IMR-90 (cell line): ENCODE data around the gene LAMA3. TPM values are rescaled to one million over a fixed set of nuclear protein-coding genes. Genes with fewer than 3 reads are reported as not detected.

Source experiments
- ATAC-seq: fragments of 200-7000 bp; cut with Tn5 transposase; 2 replicates; pipeline ENCODE4 v1.9.1; 2020; ENCODE audit warnings: low read depth, mild to moderate bottlenecking, moderate library complexity
- BruUV-seq: library from RNA; stranded (reverse); fragments of 400-500 nt; replicated peaks from 2 replicates; lab custom pipeline; 2021; lab: Mats Ljungman, UMichigan
- CTCF ChIA-PET: fragments of 300-600 bp; formaldehyde crosslinking; extraction: SDS; loops from one replicate; lab custom pipeline; 2021; ENCODE audit warnings: antibody characterized with exemption; lab: Yijun Ruan, JAX
- POLR2A ChIA-PET: fragments of 300-600 bp; sonication (Branson Sonifier 250); formaldehyde crosslinking; loops from one replicate; lab custom pipeline; 2022; ENCODE audit warnings: antibody characterized with exemption; ENCODE audit not compliant: unreplicated experiment; lab: Charles Lee
- DNase-seq: peaks from one replicate; pipeline ENCODE4 v3.0.0; 2013
- H2AFZ ChIP-seq: replicated peaks from 2 replicates; pipeline ENCODE3; 2013; ENCODE audit warnings: low read length, mild to moderate bottlenecking; ENCODE audit not compliant: poor library complexity
- H2AK5ac ChIP-seq: 2 replicates; pipeline ENCODE4 v1.6.1; 2013; ENCODE audit warnings: low read depth, low read length, inconsistent platforms
- H2AK9ac ChIP-seq: replicated peaks from 2 replicates; pipeline ENCODE3; 2013; ENCODE audit warnings: mild to moderate bottlenecking, low read depth, low read length, moderate library complexity; ENCODE audit not compliant: poor library complexity
- H2BK120ac ChIP-seq: 2 replicates; pipeline ENCODE4 v1.6.1; 2013; ENCODE audit warnings: low read depth, low read length, inconsistent platforms
- H2BK15ac ChIP-seq: 3 replicates; pipeline ENCODE4 v1.6.1; 2013; ENCODE audit warnings: low read depth, low read length, inconsistent platforms
- H2BK20ac ChIP-seq: 2 replicates; pipeline ENCODE4 v1.6.1; 2013; ENCODE audit warnings: low read depth, mild to moderate bottlenecking, inconsistent platforms, low read length, moderate library complexity
- H2BK5ac ChIP-seq: 2 replicates; pipeline ENCODE4 v1.6.1; 2013; ENCODE audit warnings: mild to moderate bottlenecking, low read depth, low read length, inconsistent platforms; ENCODE audit not compliant: poor library complexity, severe bottlenecking
- H3K14ac ChIP-seq: replicated peaks from 2 replicates; pipeline ENCODE4 v1.6.1; 2013; ENCODE audit warnings: low read depth, low read length, inconsistent platforms
- H3K18ac ChIP-seq: 2 replicates; pipeline ENCODE4 v1.6.1; 2013; ENCODE audit warnings: low read depth, low read length, control low read depth
- H3K23ac ChIP-seq: 2 replicates; pipeline ENCODE4 v1.6.1; 2013; ENCODE audit warnings: low read depth, low read length, inconsistent platforms
- H3K27ac ChIP-seq: 2 replicates; pipeline ENCODE4 v1.5.1; 2013; ENCODE audit warnings: mild to moderate bottlenecking, control low read depth, low read length; ENCODE audit not compliant: insufficient read depth
- H3K27me3 ChIP-seq: 2 replicates; pipeline ENCODE4 v1.6.1; 2013; ENCODE audit warnings: low read length; ENCODE audit not compliant: control insufficient read depth, insufficient read depth
- H3K36me3 ChIP-seq: 2 replicates; pipeline ENCODE4 v1.6.1; 2013; ENCODE audit warnings: low read length, mixed read lengths; ENCODE audit not compliant: control insufficient read depth, insufficient read depth
- H3K4ac ChIP-seq: 2 replicates; pipeline ENCODE4 v1.6.1; 2013; ENCODE audit warnings: low read depth, low read length, inconsistent platforms
- H3K4me1 ChIP-seq: 2 replicates; pipeline ENCODE4 v1.6.1; 2013; ENCODE audit warnings: low read length, mixed read lengths; ENCODE audit not compliant: control insufficient read depth, insufficient read depth
- H3K4me2 ChIP-seq: 2 replicates; pipeline ENCODE4 v1.6.1; 2013; ENCODE audit warnings: low read depth, mild to moderate bottlenecking, control low read depth, low read length, moderate library complexity
- H3K4me3 ChIP-seq: 2 replicates; pipeline ENCODE4 v1.5.1; 2013; ENCODE audit warnings: low read depth, mild to moderate bottlenecking, control low read depth, low read length, moderate library complexity; ENCODE audit not compliant: insufficient read depth
- H3K56ac ChIP-seq: 2 replicates; pipeline ENCODE4 v1.6.1; 2013; ENCODE audit warnings: low read length, inconsistent platforms; ENCODE audit not compliant: insufficient read depth; ENCODE audit errors: extremely low read depth
- H3K79me1 ChIP-seq, 2 experiments: 2 replicates each; pipeline ENCODE4 v1.6.1; 2013; ENCODE audit warnings: low read length in 2 of 2, inconsistent platforms in 1 of 2, low read depth in 1 of 2
- H3K9ac ChIP-seq: 2 replicates; pipeline ENCODE4 v1.6.1; 2013; ENCODE audit warnings: low read depth, low read length, control low read depth
- H3K9me1 ChIP-seq: 2 replicates; pipeline ENCODE4 v1.6.1; 2013; ENCODE audit warnings: low read length, inconsistent platforms; ENCODE audit not compliant: insufficient read depth
- H3K9me3 ChIP-seq: 2 replicates; pipeline ENCODE4 v1.6.1; 2013; ENCODE audit warnings: low read length; ENCODE audit not compliant: control insufficient read depth, insufficient read depth
- H4K20me1 ChIP-seq: 2 replicates; pipeline ENCODE4 v1.6.1; 2013; ENCODE audit warnings: low read length, inconsistent platforms; ENCODE audit not compliant: insufficient read depth
- H4K5ac ChIP-seq: 2 replicates; pipeline ENCODE4 v1.6.1; 2013; ENCODE audit warnings: mild to moderate bottlenecking, low read depth, low read length, control low read depth
- H4K8ac ChIP-seq, 2 experiments: 2 replicates each; pipeline ENCODE4 v1.6.1; 2013; ENCODE audit warnings: low read depth in 2 of 2, low read length in 2 of 2, control low read depth in 1 of 2, inconsistent platforms in 1 of 2
- H4K91ac ChIP-seq: 2 replicates; pipeline ENCODE4 v1.6.1; 2013; ENCODE audit warnings: low read depth, low read length, inconsistent platforms; ENCODE audit not compliant: insufficient read depth
- BHLHE40 ChIP-seq: fragments of 150-350 bp; IDR thresholded peaks from 2 replicates; pipeline ENCODE4 v1.6.1; 2016; ENCODE audit warnings: mild to moderate bottlenecking, low read depth, low read length
- MAZ ChIP-seq: IDR thresholded peaks from 2 replicates; pipeline ENCODE4 v1.6.1; 2012; ENCODE audit warnings: low read depth, mild to moderate bottlenecking, low read length, improper control_type of control experiment, moderate library complexity, borderline replicate concordance
- MXI1 ChIP-seq: IDR thresholded peaks from 2 replicates; pipeline ENCODE4 v1.6.1; 2012; ENCODE audit warnings: low read depth, mild to moderate bottlenecking, low read length, moderate library complexity, borderline replicate concordance
- POLR2A ChIP-seq: IDR thresholded peaks from 2 replicates; pipeline ENCODE4 v1.6.1; 2012; ENCODE audit warnings: mild to moderate bottlenecking, low read depth, low read length
- RAD21 ChIP-seq: IDR thresholded peaks from 2 replicates; pipeline ENCODE4 v1.6.1; 2012; ENCODE audit warnings: low read length, improper control_type of control experiment
- WGBS, 2 experiments: methylation state at CpG; one replicate each; pipeline versions ENCODE4 v1.1.5 to v1.1.7; 2013; ENCODE audit warnings: missing lambda C conversion rate in 2 of 2; ENCODE audit not compliant: insufficient read length in 1 of 2; ENCODE audit errors: extremely low coverage in 2 of 2; 5-methylcytosine and 5-hydroxymethylcytosine counted together
- dilution Hi-C: fragments of 300-500 bp; cut with HindIII; formaldehyde crosslinking; loops from one replicate; pipeline ENCODE4 v1.14.3; 2018; ENCODE audit warnings: low sequenced_read_pairs; ENCODE audit not compliant: unreplicated experiment
- in situ Hi-C: fragments of 300-500 bp; cut with MboI; formaldehyde crosslinking; loops from 3 replicates; pipeline ENCODE4 v1.14.3; 2019; ENCODE audit warnings: low sequenced_read_pairs, inconsistent platforms, mixed read lengths
- intact Hi-C: fragments of 100-400 bp; cut with micrococcal nuclease; formaldehyde crosslinking; loops from 2 replicates; pipeline ENCODE4 v1.10.0; 2022
- polyA plus RNA-seq, 3 experiments: library from polyadenylated mRNA; depleted of rRNA; stranded (reverse); fragments of >200 nt; gene quantifications; 2 replicates each; pipeline ENCODE4 v1.2.3, GENCODE V29; 2012; ENCODE audit warnings: low replicate concordance in 1 of 3
- total RNA-seq: library from RNA; depleted of rRNA; stranded (reverse); fragments of >200 nt; gene quantifications from 2 replicates; pipeline ENCODE4 v1.2.3, GENCODE V29; 2012
- TF ChIP-seq, protein P1 (sequence below): conservative IDR thresholded peaks from 2 replicates; pipeline ENCODE4 v1.5.1; 2012; ENCODE audit warnings: mild to moderate bottlenecking, low read depth, low read length, improper control_type of control experiment

Gene LAMA3
- total and polyA plus RNA-seq, 2 of the 4 experiments (the other 2 are of a cell fraction), result 0.18 to 0.19 TPM

DNA sequence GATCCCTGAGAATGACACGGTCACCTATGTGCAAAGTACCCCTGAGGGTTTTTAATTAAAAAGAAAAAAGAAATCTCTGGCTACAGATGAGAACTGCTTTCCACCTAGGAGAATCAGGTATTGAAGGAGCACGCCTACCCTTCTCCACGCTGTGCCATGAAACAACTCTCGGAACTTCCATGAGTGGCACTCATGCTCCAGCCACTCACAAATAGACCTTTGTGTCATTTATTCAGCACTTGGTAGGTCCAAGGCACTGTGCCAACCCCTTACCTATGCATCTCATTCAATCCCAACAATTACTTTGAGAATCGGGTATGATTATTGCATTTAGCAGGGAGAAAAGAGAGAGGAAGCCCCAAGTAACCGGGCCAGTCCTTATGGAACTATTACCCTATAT is 280.4 kb downstream of the LAMA3 start (continued):
- TF ChIP-seq MXI1 (no peak), RAD21 (no peak), POLR2A (no peak), BHLHE40 (no peak), MAZ (no peak)

DNA sequence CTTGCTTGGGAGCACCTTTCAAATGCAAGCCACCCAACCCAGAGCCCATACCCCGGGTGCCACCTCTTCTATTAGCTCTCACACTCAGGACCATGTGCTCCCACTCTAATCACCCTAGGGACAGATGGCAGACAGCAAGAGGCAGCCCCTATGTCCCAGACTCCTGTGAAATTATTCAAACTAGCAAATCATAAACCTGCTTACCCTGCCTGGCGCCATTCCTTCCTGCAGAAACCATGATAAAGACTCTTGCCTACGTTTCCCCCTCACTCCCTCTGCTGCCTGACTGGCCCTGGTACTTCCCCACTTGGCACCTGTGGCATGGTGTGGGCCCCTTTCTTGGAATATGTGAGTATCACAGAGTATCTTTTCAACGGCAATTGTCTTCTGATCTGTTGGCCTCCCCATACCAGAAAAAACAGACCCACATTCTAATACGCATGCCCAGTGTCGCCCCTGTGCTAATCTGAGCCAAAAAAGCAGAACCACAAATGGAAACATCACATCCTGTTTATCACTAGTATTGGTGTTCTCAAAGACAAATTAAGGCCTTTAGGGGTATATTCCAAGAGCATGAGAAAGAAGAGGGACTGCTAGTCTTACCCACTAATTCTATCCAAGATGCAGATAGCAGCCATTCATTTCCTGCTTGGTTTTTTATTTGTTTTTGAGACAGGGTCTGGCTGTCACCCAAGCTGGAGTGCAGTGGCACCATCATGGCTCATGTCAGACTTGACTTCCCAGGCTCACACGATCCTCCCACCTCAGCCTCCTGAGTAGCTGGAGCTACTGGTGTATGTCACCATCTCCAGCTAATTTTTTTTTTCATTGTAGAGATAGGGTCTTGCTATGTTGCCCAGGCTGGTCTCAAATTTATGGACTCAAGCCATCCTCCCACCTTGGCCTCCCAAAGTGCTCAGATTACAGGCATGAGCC is 281.2 kb downstream of the LAMA3 start:
- TF ChIP-seq, protein P1, sequence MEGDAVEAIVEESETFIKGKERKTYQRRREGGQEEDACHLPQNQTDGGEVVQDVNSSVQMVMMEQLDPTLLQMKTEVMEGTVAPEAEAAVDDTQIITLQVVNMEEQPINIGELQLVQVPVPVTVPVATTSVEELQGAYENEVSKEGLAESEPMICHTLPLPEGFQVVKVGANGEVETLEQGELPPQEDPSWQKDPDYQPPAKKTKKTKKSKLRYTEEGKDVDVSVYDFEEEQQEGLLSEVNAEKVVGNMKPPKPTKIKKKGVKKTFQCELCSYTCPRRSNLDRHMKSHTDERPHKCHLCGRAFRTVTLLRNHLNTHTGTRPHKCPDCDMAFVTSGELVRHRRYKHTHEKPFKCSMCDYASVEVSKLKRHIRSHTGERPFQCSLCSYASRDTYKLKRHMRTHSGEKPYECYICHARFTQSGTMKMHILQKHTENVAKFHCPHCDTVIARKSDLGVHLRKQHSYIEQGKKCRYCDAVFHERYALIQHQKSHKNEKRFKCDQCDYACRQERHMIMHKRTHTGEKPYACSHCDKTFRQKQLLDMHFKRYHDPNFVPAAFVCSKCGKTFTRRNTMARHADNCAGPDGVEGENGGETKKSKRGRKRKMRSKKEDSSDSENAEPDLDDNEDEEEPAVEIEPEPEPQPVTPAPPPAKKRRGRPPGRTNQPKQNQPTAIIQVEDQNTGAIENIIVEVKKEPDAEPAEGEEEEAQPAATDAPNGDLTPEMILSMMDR, result no peak
- no TSS peak for BruUV-seq
- Histone ChIP-seq H3K27ac (no peak overlapping the region), H3K23ac (no peak overlapping the region), H4K5ac (no peak overlapping the region), H3K9me1 (peaks cover 4% of the 10 kb centered on the region; the same call in 1 of the 2 replicates), H3K18ac (no peak overlapping the region), H2AK9ac (no peak overlapping the region), H2BK15ac (no peak overlapping the region), H3K56ac (no peak overlapping the region), H2AFZ (no peak overlapping the region), H3K9ac (no peak overlapping the region), H3K4me1 (no peaks in the 10 kb centered on the region; the same call in 1 of the 2 replicates), H4K91ac (no peak overlapping the region), H3K14ac (no peak overlapping the region), H3K4me3 (no peak overlapping the region), H3K9me3 (no peaks in the 10 kb centered on the region), H4K8ac (no peak overlapping the region), H3K79me1 (no peaks in the 10 kb centered on the region), H3K27me3 (peaks cover 4% of the 10 kb centered on the region), H3K4me2 (no peak overlapping the region), H2BK5ac (no peak overlapping the region), H2BK20ac (no peak overlapping the region), H3K4ac (no peak overlapping the region), H3K36me3 (no peaks in the 10 kb centered on the region), H4K20me1 (no peaks in the 10 kb centered on the region), H2BK120ac (no peak overlapping the region), H2AK5ac (no peak overlapping the region)
- DNase-seq, result no peak
- WGBS, 2 experiments, result no CpG with 5 or more reads among the region's 7 CpGs
- POLR2A ChIA-PET, result interaction anchor here (0.6 kb wide), 1 partner anchor 10 kb away, joined by 3 read pairs; no protein-coding TSS in a partner anchor
- dilution Hi-C loops (no loop called here), intact Hi-C loops (no loop called here), in situ Hi-C loops (no loop called here)
- ATAC-seq, result no peak
- CTCF ChIA-PET, result interaction anchor here (0.6 kb wide), 1 partner anchor 29 kb away, joined by 3 read pairs; no protein-coding TSS in a partner anchor
